ENCODE measurements around the gene MYB. TPM values are rescaled to one million over a fixed set of nuclear protein-coding genes. Genes with fewer than 3 reads are reported as not detected.

MYB gene
- total and polyA plus RNA-seq, 2 donors (not counting 1 experiment from before 2014, with no cell fraction given), result under 0.01 to 0.16 TPM

DNA sequence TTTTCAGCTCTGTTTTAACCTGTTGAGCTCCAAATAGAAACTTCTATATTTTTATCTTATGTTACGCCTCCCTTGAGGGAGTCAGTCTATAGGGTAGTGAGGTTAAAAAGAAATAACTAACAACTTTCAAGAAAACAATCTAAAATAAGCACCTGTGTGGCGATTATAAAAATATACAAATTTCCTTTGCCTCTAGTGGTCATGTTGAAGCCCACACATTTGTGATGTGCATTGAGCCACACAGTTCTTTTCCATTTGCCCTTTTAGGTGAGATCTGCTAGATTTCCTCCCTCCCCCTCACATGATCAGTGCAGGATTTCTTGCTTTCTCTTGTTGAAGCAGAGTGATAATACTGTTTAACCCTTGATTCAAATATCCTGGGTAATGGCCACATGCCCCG, 84.2 kb downstream of the MYB start:
- DNase-seq (ENCODE audit: low read depth in 2 of 2), result no peak
- TF ChIP-seq, protein P1, sequence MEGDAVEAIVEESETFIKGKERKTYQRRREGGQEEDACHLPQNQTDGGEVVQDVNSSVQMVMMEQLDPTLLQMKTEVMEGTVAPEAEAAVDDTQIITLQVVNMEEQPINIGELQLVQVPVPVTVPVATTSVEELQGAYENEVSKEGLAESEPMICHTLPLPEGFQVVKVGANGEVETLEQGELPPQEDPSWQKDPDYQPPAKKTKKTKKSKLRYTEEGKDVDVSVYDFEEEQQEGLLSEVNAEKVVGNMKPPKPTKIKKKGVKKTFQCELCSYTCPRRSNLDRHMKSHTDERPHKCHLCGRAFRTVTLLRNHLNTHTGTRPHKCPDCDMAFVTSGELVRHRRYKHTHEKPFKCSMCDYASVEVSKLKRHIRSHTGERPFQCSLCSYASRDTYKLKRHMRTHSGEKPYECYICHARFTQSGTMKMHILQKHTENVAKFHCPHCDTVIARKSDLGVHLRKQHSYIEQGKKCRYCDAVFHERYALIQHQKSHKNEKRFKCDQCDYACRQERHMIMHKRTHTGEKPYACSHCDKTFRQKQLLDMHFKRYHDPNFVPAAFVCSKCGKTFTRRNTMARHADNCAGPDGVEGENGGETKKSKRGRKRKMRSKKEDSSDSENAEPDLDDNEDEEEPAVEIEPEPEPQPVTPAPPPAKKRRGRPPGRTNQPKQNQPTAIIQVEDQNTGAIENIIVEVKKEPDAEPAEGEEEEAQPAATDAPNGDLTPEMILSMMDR (conservative IDR thresholded peaks at IDR 0.05 in 1 of 2, IDR thresholded peaks at IDR 0.05 in 1 of 2; ENCODE audit: low read depth in 1 of 2, low read length in 2 of 2), result no peak
- TF ChIP-seq EZH2 (IDR thresholded peaks at IDR 0.05; ENCODE audit: low read length, missing control alignments), result no peak
- Histone ChIP-seq H3K36me3 (ENCODE audit: control insufficient read depth, insufficient read depth, low read length) (no peaks in the 10 kb centered on the region), H2AFZ (ENCODE audit: low read length) (no peak overlapping the region), H3K9ac (ENCODE audit: insufficient read depth, low read length) (no peak overlapping the region), H3K4me1 (ENCODE audit: control insufficient read depth, extremely low read depth, insufficient read depth, low read length) (no peaks in the 10 kb centered on the region), H3K4me2 (ENCODE audit: extremely low read depth, insufficient read depth, low read length) (no peak overlapping the region), H3K79me2 (ENCODE audit: control insufficient read depth, insufficient read depth, low read length) (no peaks in the 10 kb centered on the region), H3K27me3 (ENCODE audit: control insufficient read depth, insufficient read depth, low read length) (no peaks in the 10 kb centered on the region), H3K9me3 (ENCODE audit: control insufficient read depth, insufficient read depth, low read depth, low read length) (no peaks in the 10 kb centered on the region), H4K20me1 (ENCODE audit: control insufficient read depth, extremely low read depth, insufficient read depth, low read length) (no peaks in the 10 kb centered on the region), H3K4me3 (replicated peaks in 1 of 4; ENCODE audit: control extremely low read depth in 1 of 4, insufficient read depth in 1 of 4, low read depth in 3 of 4, low read length in 4 of 4) (no peak overlapping the region), H3K27ac (ENCODE audit: insufficient read depth, low read length) (no peak overlapping the region)

DNA sequence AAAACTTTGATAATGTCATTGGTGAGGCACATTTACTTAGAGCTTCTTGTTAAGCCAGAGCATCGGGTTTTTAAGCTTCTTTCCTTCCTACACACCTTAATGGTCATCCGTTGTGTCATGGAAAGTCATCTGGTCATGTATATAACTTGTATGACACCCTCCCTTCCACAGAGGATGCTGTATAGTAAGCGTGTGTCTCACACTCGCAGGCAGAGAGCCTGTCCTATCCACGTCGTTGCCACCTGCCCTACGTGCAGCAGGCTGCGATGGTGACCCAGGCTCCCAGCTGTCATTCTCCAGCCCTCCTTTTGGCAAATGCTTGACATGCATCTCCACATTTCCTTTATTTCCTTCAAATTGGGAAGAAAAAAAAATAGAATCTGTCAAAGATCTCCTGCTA, 85.6 kb downstream of the MYB start:
- Histone ChIP-seq H3K9me3 (ENCODE audit: control insufficient read depth, insufficient read depth, low read depth, low read length) (no peaks in the 10 kb centered on the region), H3K79me2 (ENCODE audit: control insufficient read depth, insufficient read depth, low read length) (no peaks in the 10 kb centered on the region), H3K4me1 (ENCODE audit: control insufficient read depth, extremely low read depth, insufficient read depth, low read length) (no peaks in the 10 kb centered on the region), H3K27ac (ENCODE audit: insufficient read depth, low read length) (no peak overlapping the region), H3K4me2 (ENCODE audit: extremely low read depth, insufficient read depth, low read length) (no peak overlapping the region), H3K4me3 (replicated peaks in 1 of 4; ENCODE audit: control extremely low read depth in 1 of 4, insufficient read depth in 1 of 4, low read depth in 3 of 4, low read length in 4 of 4) (no peak overlapping the region), H2AFZ (ENCODE audit: low read length) (no peak overlapping the region), H3K9ac (ENCODE audit: insufficient read depth, low read length) (no peak overlapping the region), H4K20me1 (ENCODE audit: control insufficient read depth, extremely low read depth, insufficient read depth, low read length) (no peaks in the 10 kb centered on the region), H3K27me3 (ENCODE audit: control insufficient read depth, insufficient read depth, low read length) (no peaks in the 10 kb centered on the region), H3K36me3 (ENCODE audit: control insufficient read depth, insufficient read depth, low read length) (no peaks in the 10 kb centered on the region)
- no peak for DNase-seq (ENCODE audit: low read depth in 2 of 2)
- TF ChIP-seq, protein P1 (conservative IDR thresholded peaks at IDR 0.05 in 1 of 2, IDR thresholded peaks at IDR 0.05 in 1 of 2; ENCODE audit: low read depth in 1 of 2, low read length in 2 of 2), result no peak
- TF ChIP-seq EZH2 (IDR thresholded peaks at IDR 0.05; ENCODE audit: low read length, missing control alignments), result no peak

DNA sequence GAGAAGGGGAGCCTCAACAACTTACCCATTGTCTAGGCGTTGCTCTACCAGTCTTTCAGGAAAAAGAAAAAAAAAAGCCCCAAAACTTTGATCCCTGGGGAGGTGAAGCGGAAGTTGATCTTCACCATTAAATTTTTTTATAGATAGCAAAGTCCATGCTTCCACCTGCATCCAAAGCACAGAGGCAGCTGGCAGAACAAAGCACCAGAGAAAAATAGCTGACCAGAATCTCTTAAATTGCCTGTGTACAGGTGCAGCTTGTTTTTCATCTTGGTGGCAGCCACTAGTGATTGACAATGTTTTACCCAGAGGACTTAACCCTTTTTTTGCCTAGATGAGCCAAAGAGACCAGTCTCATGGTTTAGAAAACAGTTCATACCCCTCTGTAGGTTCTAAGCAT, 86.0 kb downstream of the MYB start:
- H3K9ac ChIP-seq (ENCODE audit: insufficient read depth, low read length), result no peak overlapping the region
- no peaks in the 10 kb centered on the region for H3K36me3 ChIP-seq (ENCODE audit: control insufficient read depth, insufficient read depth, low read length)
- no peaks in the 10 kb centered on the region for H3K9me3 ChIP-seq (ENCODE audit: control insufficient read depth, insufficient read depth, low read depth, low read length)
- no peaks in the 10 kb centered on the region for H3K27me3 ChIP-seq (ENCODE audit: control insufficient read depth, insufficient read depth, low read length)
- H3K79me2 ChIP-seq (ENCODE audit: control insufficient read depth, insufficient read depth, low read length), result no peaks in the 10 kb centered on the region
- H2AFZ ChIP-seq (ENCODE audit: low read length), result no peak overlapping the region
- H4K20me1 ChIP-seq (ENCODE audit: control insufficient read depth, extremely low read depth, insufficient read depth, low read length), result no peaks in the 10 kb centered on the region
- no peaks in the 10 kb centered on the region for H3K4me1 ChIP-seq (ENCODE audit: control insufficient read depth, extremely low read depth, insufficient read depth, low read length)
- no peak for DNase-seq (ENCODE audit: low read depth in 2 of 2)
- H3K4me3 ChIP-seq (replicated peaks in 1 of 4; ENCODE audit: control extremely low read depth in 1 of 4, insufficient read depth in 1 of 4, low read depth in 3 of 4, low read length in 4 of 4), result no peak overlapping the region
- no peak overlapping the region for H3K27ac ChIP-seq (ENCODE audit: insufficient read depth, low read length)
- TF ChIP-seq EZH2 (IDR thresholded peaks at IDR 0.05; ENCODE audit: low read length, missing control alignments), result no peak
- TF ChIP-seq, protein P1 (conservative IDR thresholded peaks at IDR 0.05 in 1 of 2, IDR thresholded peaks at IDR 0.05 in 1 of 2; ENCODE audit: low read depth in 1 of 2, low read length in 2 of 2), result no peak
- H3K4me2 ChIP-seq (ENCODE audit: extremely low read depth, insufficient read depth, low read length), result no peak overlapping the region

Data from fibroblast of lung (primary cell).